GM19023 (cell line): ENCODE measurements around the gene NFIA.
A peak's percentile ranks its signal among the peaks of the same experiment; 100 is the strongest.

ENCODE experiments used
- ATAC-seq: cut with Tn5 transposase; IDR thresholded peaks from one replicate; pipeline ENCODE4 v1.9.1; 2021; ENCODE audit warnings: mild to moderate bottlenecking, moderate library complexity; ENCODE audit not compliant: unreplicated experiment

The NFIA gene

GRCh38 chr1:61287734-61288133, 205.4 kb downstream of the NFIA start:
- ATAC-seq, result no peak

DNA sequence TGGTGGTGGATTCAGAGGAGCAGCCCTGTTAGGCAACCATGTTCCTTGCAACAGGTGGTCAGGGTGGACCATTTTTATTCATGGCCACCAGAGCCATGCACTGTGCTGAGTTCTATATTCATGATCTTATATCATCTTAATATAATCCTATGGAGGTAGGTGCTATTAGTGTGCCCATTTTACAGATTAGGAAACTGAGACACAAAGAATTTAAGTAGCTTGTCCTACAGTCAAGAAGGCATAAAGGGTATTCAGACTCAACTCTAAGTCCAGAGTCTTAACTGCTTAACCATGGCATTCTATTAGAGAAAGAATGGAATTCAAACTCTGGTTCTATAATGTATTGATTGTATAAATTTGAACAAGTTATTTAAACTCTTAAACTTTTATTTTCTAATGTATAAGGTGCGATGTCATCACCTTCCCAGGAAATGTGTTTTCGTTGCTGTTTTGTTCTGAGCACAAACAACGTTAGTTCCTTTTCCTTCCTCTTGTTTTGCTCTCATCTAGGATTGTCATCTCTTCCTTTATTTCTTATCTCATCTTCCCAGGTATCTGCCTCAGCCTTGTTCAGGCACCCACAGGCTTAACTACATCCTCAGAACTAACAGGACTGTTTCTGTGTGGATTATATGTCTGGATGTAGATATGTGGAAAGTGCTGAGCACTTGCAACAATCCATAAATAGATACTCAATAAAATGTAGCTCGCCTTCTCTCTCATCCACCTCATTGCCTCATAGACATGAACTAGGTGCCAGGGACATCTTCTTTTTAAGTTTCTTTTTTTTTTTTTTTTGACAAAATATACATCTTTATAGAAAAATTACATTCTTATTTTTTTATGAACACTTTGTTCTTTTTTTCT, 207.1 kb downstream of the NFIA start:
- no peak for ATAC-seq

DNA sequence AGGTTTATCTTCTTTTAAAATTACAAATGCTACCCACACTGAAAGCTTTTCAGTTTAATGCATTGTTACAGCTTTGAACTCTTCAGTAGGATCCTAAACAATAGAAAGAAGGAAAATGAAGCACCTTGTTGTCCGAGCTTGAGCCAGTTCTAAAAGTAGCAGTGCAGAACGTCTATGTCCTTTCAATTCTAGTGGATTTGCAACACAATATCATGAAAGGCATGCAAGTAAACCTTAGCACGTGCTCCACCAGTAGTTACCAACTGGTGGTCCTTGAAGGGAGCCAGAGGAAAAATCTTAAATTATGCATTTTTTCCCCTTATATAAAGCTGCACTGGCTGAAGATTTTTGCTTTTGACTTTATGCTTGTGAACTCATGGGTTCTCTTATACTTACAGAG, 208.2 kb downstream of the NFIA start:
- no peak for ATAC-seq

GRCh38 chr1:61293197-61293596, 210.8 kb downstream of the NFIA start:
- no peak for ATAC-seq

- no peak for ATAC-seq
Measured at GRCh38 chr1:61293986-61294504, 211.7 kb downstream of the NFIA start.

- ATAC-seq, result no peak
Measured at GRCh38 chr1:61294930-61295329, 212.6 kb downstream of the NFIA start.

DNA sequence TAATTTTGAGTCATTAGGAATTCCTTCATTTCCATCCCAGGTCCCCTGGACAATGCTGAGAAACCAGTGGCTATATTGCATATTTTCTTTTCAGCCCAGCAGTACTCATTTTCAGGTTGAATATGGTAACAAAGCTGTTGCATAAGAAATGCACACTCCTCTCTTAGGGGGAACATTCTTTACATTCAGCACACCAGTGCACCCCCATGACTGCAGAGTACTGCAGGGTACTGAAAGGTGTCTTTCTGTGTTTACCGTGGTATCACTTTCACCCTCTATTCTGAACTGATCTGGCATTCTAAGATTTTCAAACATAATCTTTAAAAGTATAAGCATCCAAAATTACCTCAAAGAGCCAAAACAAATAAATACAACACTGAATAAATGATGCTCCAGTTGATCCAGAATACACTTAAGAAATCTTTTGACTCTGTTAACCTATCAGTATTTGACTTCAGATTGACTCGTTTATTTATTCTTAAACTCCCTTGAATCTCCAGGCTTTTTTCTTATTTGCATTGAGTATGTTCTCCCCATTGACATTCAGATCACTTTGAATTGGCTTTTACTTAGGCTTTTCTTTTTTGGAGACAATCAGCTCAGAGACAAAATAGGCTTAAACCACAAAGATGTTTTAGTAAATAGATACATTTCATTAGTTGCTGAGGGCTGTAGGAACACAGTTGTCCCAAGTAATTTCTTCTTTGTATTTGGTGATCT, 213.6 kb downstream of the NFIA start:
- ATAC-seq, result no peak

DNA sequence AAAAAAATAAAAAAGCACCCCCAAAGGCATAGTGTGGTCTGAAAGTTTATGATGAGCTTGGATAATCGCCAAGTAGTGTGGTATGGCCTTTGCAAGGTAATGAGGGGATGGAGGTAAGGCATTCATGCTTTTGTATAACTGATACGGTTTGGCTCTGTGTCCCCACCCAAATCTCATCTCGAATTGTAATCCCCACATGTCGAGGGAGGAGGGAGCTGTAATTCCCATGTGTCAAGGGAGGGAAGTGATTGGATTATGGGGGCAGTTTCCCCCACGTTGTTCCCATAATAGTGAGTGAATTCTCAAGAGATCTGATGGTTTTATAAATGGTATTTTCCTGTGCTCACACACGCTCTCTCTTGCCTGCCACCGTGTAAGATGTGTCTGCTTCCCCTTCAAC, 215.5 kb downstream of the NFIA start:
- ATAC-seq, result no peak

DNA sequence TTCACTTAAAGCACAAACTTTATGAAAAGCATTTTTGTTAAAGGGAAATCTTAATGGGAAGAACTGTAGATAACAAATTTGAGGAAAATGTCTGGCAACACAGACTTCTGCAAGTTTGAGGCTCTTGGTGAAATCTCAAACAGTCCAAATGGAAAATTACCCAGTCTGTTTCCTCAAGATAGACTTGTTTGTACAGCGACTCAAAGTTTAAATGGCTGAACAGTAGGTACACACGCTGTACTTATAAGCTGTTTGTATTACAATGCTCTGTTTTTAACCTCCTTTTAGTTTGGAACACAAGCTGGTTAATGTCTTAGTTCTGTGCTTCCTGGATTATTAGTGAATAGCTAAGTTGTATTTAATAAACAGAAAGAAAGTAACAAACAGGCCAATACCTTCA, 217.1 kb downstream of the NFIA start:
- no peak for ATAC-seq

DNA sequence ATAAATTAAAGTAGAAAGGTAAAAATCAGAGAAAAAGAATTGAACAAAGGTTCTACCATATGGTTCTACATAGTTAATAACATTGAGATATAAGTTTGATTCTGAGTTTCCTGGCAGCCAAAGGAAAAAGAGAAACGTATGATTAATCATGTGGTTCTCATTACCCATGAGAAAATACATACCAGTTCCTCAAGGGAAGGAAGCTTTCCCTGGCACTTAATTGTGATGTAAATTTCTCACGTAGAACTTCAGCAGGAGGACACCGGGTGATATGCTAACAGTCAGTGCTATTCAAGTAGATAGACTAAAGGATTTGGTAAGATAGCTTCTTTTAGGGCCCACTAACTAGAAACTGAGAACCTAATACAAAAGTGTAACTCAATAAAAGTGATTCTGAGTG, 218.5 kb downstream of the NFIA start:
- no peak for ATAC-seq

- peak; percentile 70 for ATAC-seq
Measured at GRCh38 chr1:61301824-61302657, 219.7 kb downstream of the NFIA start.

GRCh38 chr1:61307422-61308142, 225.2 kb downstream of the NFIA start:
- ATAC-seq, result no peak

DNA sequence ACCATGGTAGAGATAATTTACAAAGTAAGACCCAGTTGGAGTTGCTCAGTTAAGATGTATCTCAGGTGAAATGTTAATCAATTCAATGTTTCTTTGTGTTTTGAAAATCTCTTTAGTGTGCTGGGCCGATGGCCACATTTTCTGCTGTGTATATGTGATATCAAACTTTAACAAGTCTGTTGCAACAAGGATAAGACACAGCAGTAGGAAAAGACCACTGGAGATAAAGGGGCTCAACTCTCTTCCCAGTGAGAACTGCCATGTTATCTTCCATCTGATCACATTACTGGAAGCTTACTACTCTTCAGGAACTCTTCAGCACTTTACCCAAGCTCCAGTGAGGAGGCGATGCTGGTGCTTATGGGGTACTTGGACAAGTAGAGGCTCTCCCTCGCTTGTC, 227.7 kb downstream of the NFIA start:
- ATAC-seq, result no peak

DNA sequence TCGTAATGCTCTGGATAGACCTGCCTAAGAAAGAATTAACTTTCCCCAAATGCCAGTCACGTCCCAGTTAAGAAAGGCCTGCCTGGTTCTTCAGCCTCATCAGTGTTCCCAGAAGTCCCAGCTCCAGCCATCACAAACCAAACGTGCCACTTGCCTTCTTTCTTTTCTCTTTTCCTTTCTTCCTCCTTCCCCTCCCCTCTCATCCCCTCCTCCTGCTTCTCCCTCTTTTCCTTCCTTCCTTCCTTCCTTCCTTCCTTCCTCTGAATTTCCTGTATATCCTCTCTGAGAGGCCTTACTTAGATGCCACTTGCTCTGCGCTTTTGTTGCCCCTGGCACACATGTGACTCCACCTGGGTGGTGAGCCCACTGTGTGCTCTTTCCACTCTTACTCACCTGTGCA, 228.2 kb downstream of the NFIA start:
- ATAC-seq, result no peak

DNA sequence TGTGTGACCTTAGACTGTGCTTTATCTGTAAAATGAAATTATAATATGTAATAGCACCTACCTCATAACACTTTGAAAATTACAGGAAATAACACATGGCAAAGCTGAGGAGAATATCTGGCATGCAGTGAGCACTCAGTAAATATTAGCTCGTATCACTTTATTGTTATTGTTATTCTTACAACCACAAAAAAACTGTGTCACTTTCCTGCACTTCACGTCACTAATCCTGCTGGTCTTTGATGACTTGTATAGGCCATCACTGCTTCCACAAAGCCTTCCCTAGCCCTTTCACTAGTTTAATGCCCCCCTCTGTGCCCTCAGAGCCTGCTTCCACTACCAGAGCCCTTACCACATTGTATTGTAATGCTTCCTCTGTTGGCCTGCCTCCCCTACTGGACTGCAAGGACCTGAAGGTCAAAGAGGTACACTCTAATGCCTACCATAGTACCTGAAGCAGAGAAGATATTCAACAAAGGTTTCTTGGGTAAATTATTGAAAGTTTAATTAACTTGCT, 231.6 kb downstream of the NFIA start:
- no peak for ATAC-seq

- no peak for ATAC-seq
Measured at GRCh38 chr1:61315011-61315410, 232.7 kb downstream of the NFIA start.

DNA sequence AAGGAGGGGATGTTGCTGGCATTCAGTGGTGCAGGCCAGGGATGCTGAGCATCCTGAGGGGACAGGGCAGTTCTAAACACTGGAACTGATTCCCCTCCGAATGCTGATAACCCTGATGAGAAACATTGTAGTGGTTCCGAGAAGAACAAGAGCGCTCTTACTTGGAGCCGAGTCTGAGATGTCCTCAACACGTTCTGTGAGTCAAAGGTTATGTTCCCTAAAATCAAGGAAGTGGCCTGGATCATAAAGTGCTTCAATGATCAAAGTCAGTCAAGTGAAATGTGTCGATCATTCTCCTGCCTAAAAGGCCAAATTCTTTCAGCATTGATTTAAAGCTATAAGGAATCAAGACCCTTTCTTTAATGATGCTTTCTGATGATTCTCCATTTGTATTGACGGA, 234.1 kb downstream of the NFIA start:
- ATAC-seq, result no peak

GRCh38 chr1:61318319-61319125, 236.2 kb downstream of the NFIA start:
- ATAC-seq, result peak; percentile 98

- ATAC-seq, result no peak
Measured at GRCh38 chr1:61320575-61320974, 238.2 kb downstream of the NFIA start.
